ENCODE data around the gene OR4D1. TPM values are rescaled to one million over a fixed set of nuclear protein-coding genes. Genes with fewer than 3 reads are reported as not detected.

OR4D1 gene
- total and polyA plus RNA-seq, 2 of the 8 experiments (the other 6 are each of a cell fraction or from before 2014, with no cell fraction given) = 0.32 to 0.39 TPM

GRCh38 chr17:58136669-58137279 is 11.4 kb upstream of the OR4D1 start:
- WGBS, 2 experiments (ENCODE audit: extremely low coverage in 1 of 2, insufficient coverage in 1 of 2, insufficient read length in 1 of 2, insufficient replicate concordance in 2 of 2, low coverage in 1 of 2, low lambda C conversion rate in 2 of 2, missing lambda C conversion rate in 1 of 2) = 66% methylated on average over 8 of the region's 8 CpGs; no CpG with 5 or more reads in 1 of the 2 experiments
- Histone ChIP-seq H2BK120ac (replicated peaks; ENCODE audit: low read depth, low read length) (no peak overlapping the region), H3K14ac (ENCODE audit: insufficient read length) (no peak overlapping the region), H3K36me3 (ENCODE audit: control insufficient read depth in 2 of 4, insufficient read depth in 4 of 4, low read length in 3 of 4) (no peaks in the 10 kb centered on the region), H3K79me1 (ENCODE audit: low read depth, low read length) (no peaks in the 10 kb centered on the region), H3K27ac (ENCODE audit: low read depth, low read length) (no peak overlapping the region), H3K9me3 (ENCODE audit: insufficient read depth in 2 of 2, low read depth in 1 of 2, low read length in 1 of 2) (peaks cover 0 to 3% of the 10 kb centered on the region in 2 experiments; a peak in 1 of 4 replicates), H3K23ac (ENCODE audit: insufficient read length) (no peak overlapping the region), H4K5ac (ENCODE audit: insufficient read length, low read depth, low read length) (no peak overlapping the region), H2AFZ (ENCODE audit: low read length) (no peak overlapping the region), H3K4me2 (ENCODE audit: insufficient read depth in 1 of 2, low read depth in 2 of 2, low read length in 2 of 2) (no peak overlapping the region), H2BK5ac (ENCODE audit: low read depth, low read length) (no peak overlapping the region), H2BK12ac (ENCODE audit: low read depth, low read length) (no peak overlapping the region), H3K4me3 (ENCODE audit: extremely low read depth in 1 of 4, insufficient read depth in 2 of 4, low read depth in 3 of 4, low read length in 4 of 4) (no peak overlapping the region), H4K20me1 (replicated peaks in 1 of 2; ENCODE audit: control insufficient read depth in 1 of 2, insufficient read depth in 2 of 2, low read length in 2 of 2) (no peaks in the 10 kb centered on the region), H2AK5ac (ENCODE audit: low read depth, low read length) (no peak overlapping the region), H2BK15ac (ENCODE audit: low read length) (no peak overlapping the region), H3K4ac (replicated peaks; ENCODE audit: insufficient read length, low read depth, low read length) (no peak overlapping the region), H4K8ac (ENCODE audit: extremely low read depth, insufficient read depth, low read length) (no peak overlapping the region), H2BK20ac (ENCODE audit: low read length) (no peak overlapping the region), H3K4me1 (replicated peaks in 1 of 4; ENCODE audit: control insufficient read depth in 3 of 4, insufficient read depth in 4 of 4, low read length in 3 of 4) (no peaks in the 10 kb centered on the region), H3K9ac (replicated peaks in 1 of 4; ENCODE audit: extremely low read depth in 1 of 4, low read depth in 3 of 4, low read length in 3 of 4) (no peak overlapping the region), H3K23me2 (ENCODE audit: low read depth, low read length) (no peaks in the 10 kb centered on the region), H3K18ac (ENCODE audit: extremely low read depth, low read length) (no peak overlapping the region), H3K79me2 (ENCODE audit: control insufficient read depth in 1 of 2, insufficient read depth in 2 of 2, low read length in 2 of 2) (no peaks in the 10 kb centered on the region), H3K27me3 (replicated peaks in 1 of 4; ENCODE audit: control insufficient read depth in 3 of 4, extremely low read depth in 1 of 4, insufficient read depth in 3 of 4, low read length in 3 of 4) (peaks cover 0 to 1% (median 0%) of the 10 kb centered on the region in 4 experiments; a peak in 1 of 7 replicates), H4K91ac (replicated peaks; ENCODE audit: insufficient read length, low read length) (no peak overlapping the region), H3K56ac (replicated peaks; ENCODE audit: insufficient read length, low read depth, low read length) (no peak overlapping the region)
- FAIRE-seq (no peak), DNase-seq (ENCODE audit: low read depth in 1 of 2, low spot score in 2 of 2) (peak in 1 of 2 experiments; percentile 48)
- CTCF ChIA-PET (ENCODE audit: partially characterized antibody) = interaction anchor here (0.7 to 3.2 kb wide), 13 partner anchors 11 to 304 kb away, joined by 3 to 20 read pairs (median 5); no protein-coding TSS in a partner anchor
- TF ChIP-seq RAD21 (IDR thresholded peaks at IDR 0.05 in 1 of 2, conservative IDR thresholded peaks at IDR 0.05 in 1 of 2; ENCODE audit: low read depth in 2 of 2, low read length in 2 of 2) (peak; percentile 52 to 62), SAP30 (IDR thresholded peaks at IDR 0.05; ENCODE audit: insufficient read depth, insufficient replicate concordance, low read length) (no peak), JUN (IDR thresholded peaks at IDR 0.05; ENCODE audit: low read depth, low read length) (no peak), CTCF (IDR thresholded peaks at IDR 0.05; ENCODE audit: control extremely low read depth in 1 of 3, insufficient read depth in 1 of 3, low read depth in 1 of 3, low read length in 3 of 3) (peak; percentile 49 to 63 (median 57))
- POLR2A ChIA-PET (ENCODE audit: partially characterized antibody) = interaction anchor here (0.6 to 1.1 kb wide), 2 partner anchors 13 to 250 kb away, joined by 3 read pairs; no protein-coding TSS in a partner anchor

All from H1 (cell line).